Measurements from ENCODE around the gene NTNG2. TPM values are rescaled to one million over a fixed set of nuclear protein-coding genes. Genes with fewer than 3 reads are reported as not detected.
"Not testable (repeated sequence)": the region's sequence is repeated elsewhere in the genome, so short reads cannot be mapped to it uniquely, and the experiment has no call there.

NTNG2 gene
- 1 to 10 TPM; 1.2 to 1.6 TPM for total RNA-seq

GRCh38 chr9:132161743-132162184 lies at the start of gene NTNG2:
Gene NTNG2 (plus strand): TSS chr9:132162058. CDS start chr9:132166832, 4,774 bp downstream.
- DNase-seq, result no peak
- H3K27ac Mint-ChIP-seq, result no peak within 1 kb of the TSS
- H3K4me1 Mint-ChIP-seq, result peaks cover 8% of the 10 kb centered on the region
- peaks cover 1% of the 10 kb centered on the region for H3K36me3 Mint-ChIP-seq
- peak within 1 kb of the TSS; percentile 89 for H3K4me3 Mint-ChIP-seq
- H3K27me3 Mint-ChIP-seq, result peaks cover 48% of the 10 kb centered on the region
- H3K9me3 Mint-ChIP-seq, result no peaks in the 10 kb centered on the region

GRCh38 chr9:132114102-132114707 lies 47.7 kb upstream of the NTNG2 start:
- H3K36me3 Mint-ChIP-seq, result no peaks in the 10 kb centered on the region
- no peaks in the 10 kb centered on the region for H3K4me1 Mint-ChIP-seq
- H3K9me3 Mint-ChIP-seq, result no peaks in the 10 kb centered on the region
- peak; percentile 53 for DNase-seq
- H3K27me3 Mint-ChIP-seq, result peaks cover 52% of the 10 kb centered on the region
- no peak overlapping the region for H3K27ac Mint-ChIP-seq
- H3K4me3 Mint-ChIP-seq, result no peak overlapping the region

- H3K4me1 Mint-ChIP-seq, result no peaks in the 10 kb centered on the region
- H3K27ac Mint-ChIP-seq, result no peak overlapping the region
- no peaks in the 10 kb centered on the region for H3K9me3 Mint-ChIP-seq
- no peak overlapping the region for H3K4me3 Mint-ChIP-seq
- H3K27me3 Mint-ChIP-seq, result peaks cover 50% of the 10 kb centered on the region
- no peaks in the 10 kb centered on the region for H3K36me3 Mint-ChIP-seq
- no peak for DNase-seq
Observed at GRCh38 chr9:132116583-132116982, 45.3 kb upstream of the NTNG2 start.

GRCh38 chr9:132117694-132118093 lies 44.2 kb upstream of the NTNG2 start:
- no peaks in the 10 kb centered on the region for H3K4me1 Mint-ChIP-seq
- no peak overlapping the region for H3K27ac Mint-ChIP-seq
- no peak for DNase-seq
- H3K4me3 Mint-ChIP-seq, result no peak overlapping the region
- H3K9me3 Mint-ChIP-seq, result no peaks in the 10 kb centered on the region
- no peaks in the 10 kb centered on the region for H3K36me3 Mint-ChIP-seq
- peaks cover 55% of the 10 kb centered on the region for H3K27me3 Mint-ChIP-seq

GRCh38 chr9:132121021-132121420 lies 40.8 kb upstream of the NTNG2 start:
- no peak for DNase-seq
- Mint-ChIP-seq H3K27ac (no peak overlapping the region), H3K27me3 (peaks cover 66% of the 10 kb centered on the region), H3K36me3 (no peaks in the 10 kb centered on the region), H3K4me3 (no peak overlapping the region), H3K9me3 (no peaks in the 10 kb centered on the region), H3K4me1 (peaks cover 9% of the 10 kb centered on the region)

- Mint-ChIP-seq H3K27ac (no peak overlapping the region), H3K9me3 (no peaks in the 10 kb centered on the region), H3K4me3 (no peak overlapping the region), H3K36me3 (no peaks in the 10 kb centered on the region), H3K27me3 (peaks cover 91% of the 10 kb centered on the region), H3K4me1 (peaks cover 18% of the 10 kb centered on the region)
- no peak for DNase-seq
Observed at GRCh38 chr9:132124800-132125199, 37.1 kb upstream of the NTNG2 start.

- Mint-ChIP-seq H3K36me3 (no peaks in the 10 kb centered on the region), H3K27me3 (peaks cover 95% of the 10 kb centered on the region), H3K9me3 (no peaks in the 10 kb centered on the region), H3K4me1 (peaks cover 18% of the 10 kb centered on the region), H3K27ac (no peak overlapping the region), H3K4me3 (no peak overlapping the region)
- no peak for DNase-seq
Observed at GRCh38 chr9:132125361-132125760, 36.5 kb upstream of the NTNG2 start.

GRCh38 chr9:132125944-132126679 lies 35.7 kb upstream of the NTNG2 start:
- peak; percentile 36 for DNase-seq
- Mint-ChIP-seq H3K36me3 (no peaks in the 10 kb centered on the region), H3K9me3 (no peaks in the 10 kb centered on the region), H3K27ac (peak overlapping the region; percentile 67), H3K4me1 (peaks cover 18% of the 10 kb centered on the region), H3K27me3 (peaks cover 97% of the 10 kb centered on the region), H3K4me3 (peak overlapping the region; percentile 22)

- Mint-ChIP-seq H3K36me3 (no peaks in the 10 kb centered on the region), H3K4me3 (peak overlapping the region; percentile 22), H3K9me3 (no peaks in the 10 kb centered on the region), H3K27me3 (peaks cover 97% of the 10 kb centered on the region), H3K27ac (no peak overlapping the region), H3K4me1 (peaks cover 18% of the 10 kb centered on the region)
- DNase-seq, result no peak
Observed at GRCh38 chr9:132126680-132127236, 35.1 kb upstream of the NTNG2 start.

GRCh38 chr9:132127888-132128534 lies 33.8 kb upstream of the NTNG2 start:
- no peaks in the 10 kb centered on the region for H3K9me3 Mint-ChIP-seq

GRCh38 chr9:132129535-132129934 lies 32.3 kb upstream of the NTNG2 start:
- H3K27me3 Mint-ChIP-seq, result peaks cover 87% of the 10 kb centered on the region
- H3K9me3 Mint-ChIP-seq, result no peaks in the 10 kb centered on the region
- DNase-seq, result no peak

More at GRCh38 chr9:132127888-132128534, 33.8 kb upstream of the NTNG2 start:
- DNase-seq, result no peak
- Mint-ChIP-seq H3K4me3 (no peak overlapping the region), H3K27ac (no peak overlapping the region), H3K36me3 (no peaks in the 10 kb centered on the region), H3K27me3 (peaks cover 98% of the 10 kb centered on the region), H3K4me1 (peaks cover 18% of the 10 kb centered on the region)

GRCh38 chr9:132134085-132134484 lies 27.8 kb upstream of the NTNG2 start:
- DNase-seq, H3K4me3 Mint-ChIP-seq, H3K27ac Mint-ChIP-seq, H3K36me3 Mint-ChIP-seq, H3K9me3 Mint-ChIP-seq, H3K4me1 Mint-ChIP-seq: not testable (repeated sequence)
- H3K27me3 Mint-ChIP-seq, result peaks cover 70% of the 10 kb centered on the region

More at GRCh38 chr9:132129535-132129934, 32.3 kb upstream of the NTNG2 start:
- H3K4me3 Mint-ChIP-seq, result no peak overlapping the region
- no peaks in the 10 kb centered on the region for H3K36me3 Mint-ChIP-seq
- H3K4me1 Mint-ChIP-seq, result peaks cover 18% of the 10 kb centered on the region
- no peak overlapping the region for H3K27ac Mint-ChIP-seq

- Mint-ChIP-seq H3K36me3 (no peaks in the 10 kb centered on the region), H3K9me3 (no peaks in the 10 kb centered on the region), H3K27ac (no peak overlapping the region), H3K4me3 (no peak overlapping the region), H3K4me1 (peaks cover 6% of the 10 kb centered on the region), H3K27me3 (peaks cover 70% of the 10 kb centered on the region)
- no peak for DNase-seq
Observed at GRCh38 chr9:132135456-132135855, 26.4 kb upstream of the NTNG2 start.

- Mint-ChIP-seq H3K9me3 (no peaks in the 10 kb centered on the region), H3K4me3 (no peak overlapping the region), H3K36me3 (no peaks in the 10 kb centered on the region), H3K4me1 (peaks cover 8% of the 10 kb centered on the region), H3K27me3 (peaks cover 70% of the 10 kb centered on the region), H3K27ac (no peak overlapping the region)
- no peak for DNase-seq
Observed at GRCh38 chr9:132136151-132136780, 25.6 kb upstream of the NTNG2 start.
